ENCODE measurements around the gene CARD11. TPM values are rescaled to one million over a fixed set of nuclear protein-coding genes. Genes with fewer than 3 reads are reported as not detected.

Gene CARD11
- total RNA-seq, 4 donors from 2014 or later: 0.96 to 47.5 (median 6.6) TPM

DNA sequence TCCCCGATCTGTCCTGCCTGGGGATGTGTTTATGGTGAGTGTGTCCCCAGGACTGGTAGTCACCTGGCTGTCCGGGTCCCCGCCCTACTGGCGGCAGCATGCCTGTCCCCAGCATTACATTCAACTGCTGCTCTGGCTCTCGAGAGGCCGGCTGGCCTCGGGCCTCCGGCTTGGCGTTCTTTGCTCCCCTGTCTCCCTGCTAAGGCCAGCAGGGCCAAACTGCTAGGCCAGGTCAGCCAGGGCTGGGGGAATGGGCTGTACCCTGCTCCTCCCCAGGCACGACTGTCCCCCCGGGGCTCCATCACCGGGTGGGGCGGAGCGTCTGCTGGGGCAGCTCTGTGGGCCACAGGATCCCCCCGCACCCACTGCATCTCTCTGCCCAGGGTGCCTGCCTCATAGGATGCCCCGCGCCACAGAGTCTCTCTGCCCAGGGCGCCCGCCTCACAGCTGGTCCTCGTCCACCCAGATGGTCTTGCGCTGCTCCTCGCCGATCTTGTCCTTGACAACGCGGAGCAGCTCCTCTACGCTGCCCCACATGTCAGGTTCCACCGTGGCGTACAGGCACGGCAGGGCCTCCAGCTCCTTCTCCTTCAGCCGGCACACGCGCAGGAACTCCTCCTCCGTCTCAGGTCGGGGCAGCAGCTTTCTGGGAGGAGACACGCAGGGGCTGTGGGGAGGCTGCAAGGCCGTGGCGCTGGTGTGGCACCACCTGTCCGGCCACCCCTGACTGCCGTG, 137.3 kb downstream of the CARD11 start:
- 57 to 93% methylated on average over 4 to 38 of the region's 39 CpGs for WGBS, 2 donors (ENCODE audit: low coverage in 1 of 2)
- Histone ChIP-seq H3K9me3 (no peaks in the 10 kb centered on the region), H3K4me3 (no peak overlapping the region), H3K36me3 (no peaks in the 10 kb centered on the region), H3K4me1 (no peaks in the 10 kb centered on the region), H3K27me3 (no peaks in the 10 kb centered on the region), H3K27ac (no peak overlapping the region)
- in situ Hi-C loops (cut with MboI; ENCODE audit: low pct_ligation_motif_present in 1 of 4, low pct_unique_long_range_greater_than_20kb in 1 of 4, low sequenced_read_pairs in 3 of 4) (no loop called here), intact Hi-C loops (cut with DNase I; ENCODE audit: low total_unique reads) (no loop called here)
- no peak for DNase-seq
- no peak for TF ChIP-seq EP300 (IDR thresholded peaks at IDR 0.05; ENCODE audit: low read depth)
- no peak for TF ChIP-seq POLR2A (IDR thresholded peaks at IDR 0.05)
- TF ChIP-seq CTCF (IDR thresholded peaks at IDR 0.05): no peak
- TF ChIP-seq POLR2AphosphoS5 (IDR thresholded peaks at IDR 0.05): no peak

DNA sequence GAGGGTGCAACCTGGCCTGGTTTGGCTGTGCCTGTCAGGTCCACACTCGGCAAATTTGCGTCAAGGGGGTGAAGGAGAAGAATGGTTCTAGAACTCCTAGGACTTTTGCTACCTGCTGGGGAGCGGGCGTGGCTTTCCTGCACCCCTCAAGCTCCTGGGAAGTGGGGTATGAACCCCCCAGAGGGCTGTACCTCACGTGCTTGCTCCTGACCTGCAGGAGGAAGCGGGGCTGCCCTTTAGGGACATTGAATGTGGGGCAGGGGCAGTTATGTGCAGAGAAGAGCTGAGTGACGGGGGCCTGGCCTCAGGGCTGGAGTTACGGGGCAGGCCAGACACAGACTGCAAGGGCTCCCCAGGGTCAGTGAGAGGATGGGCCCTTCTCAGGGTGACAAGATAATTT, 138.2 kb downstream of the CARD11 start:
- Histone ChIP-seq H3K4me3 (no peak overlapping the region), H3K36me3 (no peaks in the 10 kb centered on the region), H3K4me1 (no peaks in the 10 kb centered on the region), H3K9me3 (no peaks in the 10 kb centered on the region), H3K27me3 (no peaks in the 10 kb centered on the region), H3K27ac (no peak overlapping the region)
- TF ChIP-seq POLR2A (IDR thresholded peaks at IDR 0.05): no peak
- TF ChIP-seq CTCF (IDR thresholded peaks at IDR 0.05): no peak
- no peak for TF ChIP-seq EP300 (IDR thresholded peaks at IDR 0.05; ENCODE audit: low read depth)
- no peak for TF ChIP-seq POLR2AphosphoS5 (IDR thresholded peaks at IDR 0.05)
- 96% methylated on average over 8 of the region's 8 CpGs; no CpG with 5 or more reads in 1 of the 2 donors for WGBS, 2 donors (ENCODE audit: low coverage in 1 of 2)
- DNase-seq: no peak
- in situ Hi-C loops (cut with MboI; ENCODE audit: low pct_ligation_motif_present in 1 of 4, low pct_unique_long_range_greater_than_20kb in 1 of 4, low sequenced_read_pairs in 3 of 4): no loop called here
- intact Hi-C loops (cut with DNase I; ENCODE audit: low total_unique reads): no loop called here

DNA sequence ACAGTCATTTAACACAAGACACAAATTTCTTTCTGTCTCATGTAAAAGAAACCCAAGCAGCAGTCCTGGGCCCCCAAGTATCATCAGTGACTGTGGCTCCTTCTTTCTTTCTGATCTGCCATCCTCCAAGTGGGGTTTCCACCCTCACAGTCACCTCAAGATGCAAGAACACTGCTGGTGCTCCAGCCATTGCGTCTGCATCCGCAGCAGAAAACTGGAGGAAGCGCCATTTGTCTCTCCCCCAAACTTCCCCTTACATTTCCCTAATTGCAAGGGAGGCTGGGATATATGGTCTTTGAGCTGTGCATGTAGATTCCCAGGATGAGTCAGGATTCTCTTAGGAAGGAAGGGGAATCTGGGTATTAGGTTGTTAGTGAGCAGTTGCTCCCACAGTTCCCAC, 138.6 kb downstream of the CARD11 start:
- Histone ChIP-seq H3K4me3 (no peak overlapping the region), H3K27ac (no peak overlapping the region), H3K4me1 (no peaks in the 10 kb centered on the region), H3K9me3 (no peaks in the 10 kb centered on the region), H3K36me3 (no peaks in the 10 kb centered on the region), H3K27me3 (no peaks in the 10 kb centered on the region)
- intact Hi-C loops (cut with DNase I; ENCODE audit: low total_unique reads): no loop called here
- in situ Hi-C loops (cut with MboI; ENCODE audit: low pct_ligation_motif_present in 1 of 4, low pct_unique_long_range_greater_than_20kb in 1 of 4, low sequenced_read_pairs in 3 of 4): no loop called here
- WGBS, 2 donors (ENCODE audit: low coverage in 1 of 2): 97% methylated on average over 3 of the region's 3 CpGs; no CpG with 5 or more reads in 1 of the 2 donors
- DNase-seq: no peak
- TF ChIP-seq POLR2AphosphoS5 (IDR thresholded peaks at IDR 0.05) (no peak), POLR2A (IDR thresholded peaks at IDR 0.05) (no peak), EP300 (IDR thresholded peaks at IDR 0.05; ENCODE audit: low read depth) (no peak), CTCF (IDR thresholded peaks at IDR 0.05) (no peak)

DNA sequence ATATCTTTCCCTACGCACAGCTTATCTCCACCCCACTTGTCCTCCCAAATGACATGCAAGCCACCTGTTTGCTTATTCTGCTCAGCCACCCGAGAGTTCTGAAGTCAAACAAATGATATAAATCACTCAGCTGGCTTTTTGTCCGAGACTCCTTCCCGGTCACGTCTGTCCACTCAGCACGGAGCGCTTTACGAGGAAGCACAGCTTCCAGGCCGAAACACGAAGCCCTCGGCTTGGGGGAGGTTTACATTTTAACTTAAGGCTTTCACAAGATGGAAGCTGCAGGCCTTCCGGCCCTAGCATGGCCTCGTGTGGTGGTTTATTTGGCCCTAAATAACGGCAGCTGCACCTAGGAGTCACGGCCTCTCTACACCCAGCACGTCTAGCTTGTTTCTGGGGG, 139.5 kb downstream of the CARD11 start:
- TF ChIP-seq EP300 (IDR thresholded peaks at IDR 0.05; ENCODE audit: low read depth): no peak
- TF ChIP-seq POLR2AphosphoS5 (IDR thresholded peaks at IDR 0.05): no peak
- no peak for TF ChIP-seq POLR2A (IDR thresholded peaks at IDR 0.05)
- no peak for TF ChIP-seq CTCF (IDR thresholded peaks at IDR 0.05)
- Histone ChIP-seq H3K27me3 (no peaks in the 10 kb centered on the region), H3K9me3 (no peaks in the 10 kb centered on the region), H3K4me3 (no peak overlapping the region), H3K4me1 (no peaks in the 10 kb centered on the region), H3K36me3 (no peaks in the 10 kb centered on the region), H3K27ac (no peak overlapping the region)
- DNase-seq: no peak
- intact Hi-C loops (cut with DNase I; ENCODE audit: low total_unique reads): no loop called here
- 81 to 82% methylated on average over 8 to 16 of the region's 16 CpGs for WGBS, 2 donors (ENCODE audit: low coverage in 1 of 2)
- in situ Hi-C loops (cut with MboI; ENCODE audit: low pct_ligation_motif_present in 1 of 4, low pct_unique_long_range_greater_than_20kb in 1 of 4, low sequenced_read_pairs in 3 of 4): no loop called here
